Body of pancreas (tissue), 4 donors: ENCODE measurements around the gene HOXD13.

Experiments used
- POLR2A ChIP-seq, 3 donors: fragments of 450-650 bp; IDR thresholded peaks; one replicate each; pipeline ENCODE4 v1.6.1; 2016; ENCODE audit warnings: antibody characterized with exemption in 3 of 3, mild to moderate bottlenecking in 2 of 3
- TF ChIP-seq, protein P1 (sequence below), 7 experiments: fragments of 450-650 bp in 4 of 7; fragments of 200-600 bp in 3 of 7; sonication (generic) in 3 of 7; IDR thresholded peaks; one replicate each; pipeline ENCODE4 v1.5.1; 2016 to 2019; ENCODE audit warnings: antibody characterized with exemption in 7 of 7

DNA sequence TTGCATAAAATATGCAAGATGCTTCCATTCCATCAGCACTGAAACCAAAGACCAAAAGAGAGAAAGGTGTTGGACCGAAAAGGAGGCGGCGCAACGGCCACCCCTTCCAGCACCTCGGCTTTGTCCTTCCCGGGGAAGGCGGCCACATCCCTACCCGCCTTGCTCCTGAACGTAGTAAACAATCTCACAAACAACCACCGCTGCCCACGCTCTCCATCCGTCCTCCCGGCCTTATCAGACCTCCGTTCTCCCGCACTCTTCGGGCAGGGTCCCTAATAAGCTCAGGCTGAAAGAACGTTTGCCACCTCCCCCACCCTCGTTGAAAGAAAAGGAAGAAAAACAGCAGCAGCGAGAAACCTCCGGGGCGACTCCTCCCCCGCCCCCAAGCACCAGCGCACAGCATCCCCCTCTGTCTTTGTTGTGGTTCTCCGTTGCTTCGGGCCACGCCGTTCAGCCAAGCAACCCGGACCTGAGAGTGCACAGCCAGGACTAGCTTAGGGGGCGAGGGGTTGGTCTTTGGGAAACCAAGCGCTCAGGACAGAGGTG, 13.2 kb upstream of the HOXD13 start:
- TF ChIP-seq, protein P1, sequence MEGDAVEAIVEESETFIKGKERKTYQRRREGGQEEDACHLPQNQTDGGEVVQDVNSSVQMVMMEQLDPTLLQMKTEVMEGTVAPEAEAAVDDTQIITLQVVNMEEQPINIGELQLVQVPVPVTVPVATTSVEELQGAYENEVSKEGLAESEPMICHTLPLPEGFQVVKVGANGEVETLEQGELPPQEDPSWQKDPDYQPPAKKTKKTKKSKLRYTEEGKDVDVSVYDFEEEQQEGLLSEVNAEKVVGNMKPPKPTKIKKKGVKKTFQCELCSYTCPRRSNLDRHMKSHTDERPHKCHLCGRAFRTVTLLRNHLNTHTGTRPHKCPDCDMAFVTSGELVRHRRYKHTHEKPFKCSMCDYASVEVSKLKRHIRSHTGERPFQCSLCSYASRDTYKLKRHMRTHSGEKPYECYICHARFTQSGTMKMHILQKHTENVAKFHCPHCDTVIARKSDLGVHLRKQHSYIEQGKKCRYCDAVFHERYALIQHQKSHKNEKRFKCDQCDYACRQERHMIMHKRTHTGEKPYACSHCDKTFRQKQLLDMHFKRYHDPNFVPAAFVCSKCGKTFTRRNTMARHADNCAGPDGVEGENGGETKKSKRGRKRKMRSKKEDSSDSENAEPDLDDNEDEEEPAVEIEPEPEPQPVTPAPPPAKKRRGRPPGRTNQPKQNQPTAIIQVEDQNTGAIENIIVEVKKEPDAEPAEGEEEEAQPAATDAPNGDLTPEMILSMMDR (IDR thresholded peaks at IDR 0.05): no peak
- TF ChIP-seq POLR2A (IDR thresholded peaks at IDR 0.05): no peak
